HFFc6 (cell line): Measurements from ENCODE around the gene HDAC5. TPM values are rescaled to one million over a fixed set of nuclear protein-coding genes. Genes with fewer than 3 reads are reported as not detected.

Experiments
- DNase-seq: peaks from one replicate; pipeline ENCODE4 v3.0.0-alpha.2; 2018
- H3K27ac Mint-ChIP-seq: 2 replicates; pipeline ENCODE4 v1.8.0; 2020; ENCODE audit warnings: mild to moderate bottlenecking, mixed read lengths
- H3K27me3 Mint-ChIP-seq: 2 replicates; pipeline ENCODE4 v1.8.0; 2021; ENCODE audit warnings: mild to moderate bottlenecking, moderate library complexity, mixed read lengths; ENCODE audit not compliant: insufficient read depth
- H3K36me3 Mint-ChIP-seq: 2 replicates; pipeline ENCODE4 v1.8.0; 2021; ENCODE audit warnings: low read depth, mixed read lengths
- H3K4me1 Mint-ChIP-seq: 2 replicates; pipeline ENCODE4 v1.8.0; 2020; ENCODE audit warnings: low read depth, mixed read lengths
- H3K4me3 Mint-ChIP-seq: 2 replicates; pipeline ENCODE4 v1.8.0; 2020; ENCODE audit warnings: mild to moderate bottlenecking, moderate library complexity, mixed read lengths
- H3K9me3 Mint-ChIP-seq: 2 replicates; pipeline ENCODE4 v1.8.0; 2020; ENCODE audit warnings: mild to moderate bottlenecking, mixed read lengths
- total RNA-seq, 6 experiments: library from RNA; stranded (reverse); fragmentation: NEBNext Ultra II Directional; extraction: Animal tissue kit (Norgen Biotek cat#: 25700); gene quantifications; 2 replicates in 1 of 6; 3 replicates in 5 of 6; pipeline ENCODE4 v1.2.3, GENCODE V29; 2021
- TF ChIP-seq, protein P1 (sequence below): fragments of 200-600 bp; sonication (generic); IDR thresholded peaks from 2 replicates; pipeline ENCODE4 v1.5.0; 2021; ENCODE audit warnings: antibody characterized with exemption, mild to moderate bottlenecking

HDAC5 gene
- total RNA-seq, 6 experiments from 2014 or later: 63.4 to 87.4 (median 78.7) TPM

DNA sequence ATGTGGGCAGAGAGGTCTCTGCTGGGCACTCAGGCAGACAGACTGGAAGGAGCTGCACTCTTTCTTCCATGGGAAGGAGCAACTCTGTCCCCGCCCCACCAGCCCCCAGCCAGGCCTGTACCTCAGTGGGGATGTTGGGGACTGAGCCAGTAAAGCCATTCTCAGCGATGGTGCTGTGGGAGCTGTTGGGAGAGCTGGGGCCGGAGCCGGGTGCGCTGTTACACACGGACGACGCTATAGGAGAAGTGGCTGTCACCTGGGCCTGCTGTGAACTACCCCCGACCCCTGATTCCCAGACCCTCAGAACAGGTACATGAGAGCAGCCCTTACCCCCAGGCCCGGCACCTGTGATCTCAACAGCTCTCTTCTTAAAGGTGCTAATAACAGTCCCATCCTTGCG lies 31.4 kb downstream of the HDAC5 start:
- Mint-ChIP-seq H3K4me1 (peaks cover 43% of the 10 kb centered on the region), H3K4me3 (no peak overlapping the region), H3K27me3 (peaks cover 2% of the 10 kb centered on the region), H3K36me3 (peaks cover 15% of the 10 kb centered on the region), H3K27ac (no peak overlapping the region), H3K9me3 (no peaks in the 10 kb centered on the region)
- TF ChIP-seq, protein P1, sequence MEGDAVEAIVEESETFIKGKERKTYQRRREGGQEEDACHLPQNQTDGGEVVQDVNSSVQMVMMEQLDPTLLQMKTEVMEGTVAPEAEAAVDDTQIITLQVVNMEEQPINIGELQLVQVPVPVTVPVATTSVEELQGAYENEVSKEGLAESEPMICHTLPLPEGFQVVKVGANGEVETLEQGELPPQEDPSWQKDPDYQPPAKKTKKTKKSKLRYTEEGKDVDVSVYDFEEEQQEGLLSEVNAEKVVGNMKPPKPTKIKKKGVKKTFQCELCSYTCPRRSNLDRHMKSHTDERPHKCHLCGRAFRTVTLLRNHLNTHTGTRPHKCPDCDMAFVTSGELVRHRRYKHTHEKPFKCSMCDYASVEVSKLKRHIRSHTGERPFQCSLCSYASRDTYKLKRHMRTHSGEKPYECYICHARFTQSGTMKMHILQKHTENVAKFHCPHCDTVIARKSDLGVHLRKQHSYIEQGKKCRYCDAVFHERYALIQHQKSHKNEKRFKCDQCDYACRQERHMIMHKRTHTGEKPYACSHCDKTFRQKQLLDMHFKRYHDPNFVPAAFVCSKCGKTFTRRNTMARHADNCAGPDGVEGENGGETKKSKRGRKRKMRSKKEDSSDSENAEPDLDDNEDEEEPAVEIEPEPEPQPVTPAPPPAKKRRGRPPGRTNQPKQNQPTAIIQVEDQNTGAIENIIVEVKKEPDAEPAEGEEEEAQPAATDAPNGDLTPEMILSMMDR: no peak
- DNase-seq: no peak

DNA sequence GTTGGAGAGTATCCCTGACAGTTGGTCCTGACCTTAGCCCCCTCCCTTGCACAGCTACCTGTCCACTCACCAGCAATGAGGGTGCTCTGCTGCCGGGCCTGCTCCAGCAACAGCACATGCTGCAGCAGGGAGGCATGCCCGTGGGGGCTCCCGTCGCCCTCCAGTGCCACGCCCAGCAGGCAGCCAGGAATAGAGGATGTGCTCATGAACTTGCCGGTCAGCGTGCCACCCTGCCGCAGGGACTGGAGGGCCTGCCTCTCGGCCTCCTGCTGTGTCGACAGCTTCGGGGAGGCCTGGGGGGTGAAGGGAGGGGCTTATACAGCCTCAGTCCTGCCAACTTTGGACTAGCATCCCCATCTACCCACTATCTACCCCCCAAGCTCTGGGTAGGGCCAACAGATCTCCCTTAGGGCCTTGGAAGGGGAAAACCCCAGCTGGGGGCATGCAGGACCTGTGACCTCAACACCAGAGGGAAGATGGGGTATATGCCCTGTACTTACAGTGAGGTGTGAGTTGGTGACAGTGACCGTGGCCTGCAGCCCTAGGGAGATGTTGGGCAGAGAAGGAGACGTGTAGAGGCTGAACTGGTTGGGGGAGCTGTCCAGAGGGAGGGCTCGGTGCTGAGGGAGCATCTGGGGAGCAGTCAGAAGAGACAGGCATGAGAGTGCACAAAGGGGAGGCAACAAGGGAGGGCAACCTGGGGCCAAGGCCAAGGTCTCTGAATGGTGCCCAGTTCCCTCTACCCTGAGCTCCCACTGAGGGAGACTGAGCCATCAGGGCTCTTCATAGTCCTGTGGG lies 32.0 kb downstream of the HDAC5 start:
- TF ChIP-seq, protein P1: no peak
- Mint-ChIP-seq H3K4me1 (peaks cover 44% of the 10 kb centered on the region), H3K9me3 (no peaks in the 10 kb centered on the region), H3K36me3 (peaks cover 15% of the 10 kb centered on the region), H3K4me3 (no peak overlapping the region), H3K27ac (peak overlapping the region; percentile 2; the same call in 1 of the 2 replicates), H3K27me3 (peaks cover 2% of the 10 kb centered on the region)
- DNase-seq: no peak

DNA sequence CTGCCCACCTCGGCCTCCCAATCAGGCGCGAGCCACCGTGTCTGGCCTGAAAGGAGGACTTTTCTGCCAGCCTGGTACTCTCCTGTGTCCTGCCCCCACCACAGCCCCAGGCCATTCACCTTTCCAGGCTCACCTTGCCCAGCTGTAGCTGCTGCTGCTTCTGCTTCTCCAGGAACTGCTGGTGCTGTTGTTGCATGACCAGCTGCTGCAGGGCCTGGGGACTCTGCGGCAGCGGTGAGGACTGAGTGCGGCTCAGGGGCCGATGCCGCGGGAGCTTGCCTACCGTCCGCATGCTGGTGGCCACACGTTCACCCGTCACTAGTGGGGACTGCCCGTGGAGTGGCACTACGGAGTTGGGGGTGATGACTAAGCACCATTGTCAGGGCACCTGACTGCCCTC lies 35.2 kb downstream of the HDAC5 start:
- Mint-ChIP-seq H3K9me3 (no peaks in the 10 kb centered on the region), H3K4me3 (no peak overlapping the region), H3K27ac (peak overlapping the region; percentile 40), H3K36me3 (peaks cover 23% of the 10 kb centered on the region), H3K27me3 (peaks cover 2% of the 10 kb centered on the region), H3K4me1 (peaks cover 42% of the 10 kb centered on the region)
- TF ChIP-seq, protein P1: no peak
- no peak for DNase-seq

DNA sequence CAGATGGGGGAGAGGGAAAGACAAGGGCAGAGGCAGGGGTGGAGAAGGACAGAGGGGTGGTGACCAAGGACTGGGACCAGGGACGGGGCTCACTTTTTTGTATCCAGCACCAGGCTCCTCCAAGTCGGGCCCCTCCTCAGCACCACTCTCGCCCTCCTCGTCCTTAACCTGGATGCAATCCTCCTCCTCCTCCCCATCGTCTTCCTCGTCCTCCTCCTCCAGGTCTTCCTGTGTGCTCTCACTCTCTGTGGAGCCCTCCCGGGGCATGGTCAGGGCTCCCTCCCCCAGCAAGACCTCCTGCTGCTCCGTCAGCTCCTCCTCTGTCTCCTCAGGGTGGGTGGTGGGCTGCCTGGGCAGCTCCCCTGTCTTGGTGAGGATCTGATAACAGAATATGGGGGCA lies 36.1 kb downstream of the HDAC5 start:
- H3K27ac Mint-ChIP-seq: peak overlapping the region; percentile 91
- peaks cover 50% of the 10 kb centered on the region for H3K4me1 Mint-ChIP-seq
- peaks cover 30% of the 10 kb centered on the region for H3K36me3 Mint-ChIP-seq
- peaks cover 2% of the 10 kb centered on the region for H3K27me3 Mint-ChIP-seq
- DNase-seq: no peak
- H3K9me3 Mint-ChIP-seq: no peaks in the 10 kb centered on the region
- TF ChIP-seq, protein P1: no peak
- peak overlapping the region; percentile 68; the same call in 1 of the 2 replicates for H3K4me3 Mint-ChIP-seq

DNA sequence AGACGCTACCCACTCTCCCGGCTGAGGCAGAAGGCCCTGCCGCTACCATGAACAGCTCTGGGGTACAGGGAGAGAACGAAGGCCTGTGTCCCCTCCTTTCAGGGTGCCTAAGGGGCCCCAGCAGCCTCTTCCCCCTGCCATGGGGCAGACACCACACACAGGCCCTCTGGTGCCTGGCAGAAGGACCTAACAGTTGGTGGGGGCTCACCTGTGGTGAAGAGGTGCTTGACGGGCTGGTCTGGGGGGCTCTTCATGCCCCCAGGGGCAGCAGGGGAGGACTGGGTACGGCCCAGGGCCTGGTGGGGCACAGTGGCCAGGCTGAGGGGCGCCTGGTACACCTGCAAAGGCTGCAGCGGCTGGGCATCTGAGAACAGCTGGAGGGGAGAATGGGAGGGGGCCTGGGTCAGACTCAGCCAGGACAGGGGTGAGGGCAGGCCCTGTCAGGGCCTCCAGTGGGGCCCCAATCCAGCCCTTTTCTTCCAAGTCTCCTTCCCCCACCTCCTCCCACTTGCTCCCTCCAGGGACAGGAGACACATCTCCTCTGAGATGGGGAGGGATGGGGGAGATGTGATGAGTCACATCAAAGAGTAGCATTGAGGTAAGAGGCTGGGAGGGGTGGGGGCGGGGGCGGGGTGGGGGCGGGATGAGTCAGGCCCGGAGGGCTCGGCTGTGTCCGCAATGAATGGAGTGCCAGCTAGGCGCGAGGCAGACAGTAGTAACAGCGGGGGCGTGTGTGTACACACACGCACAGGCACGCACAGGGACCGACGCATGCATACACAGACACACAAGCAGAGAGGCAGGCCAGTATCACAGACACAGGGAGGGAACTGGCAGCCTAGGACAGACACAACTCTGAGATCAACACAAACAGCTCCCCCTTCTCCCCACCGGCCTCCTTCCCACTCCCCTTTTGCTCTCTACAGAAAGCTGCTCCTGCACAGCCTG lies 36.8 kb downstream of the HDAC5 start:
- Mint-ChIP-seq H3K27ac (peak overlapping the region; percentile 91), H3K4me3 (peak overlapping the region; percentile 68), H3K36me3 (peaks cover 34% of the 10 kb centered on the region), H3K27me3 (peaks cover 6% of the 10 kb centered on the region), H3K9me3 (no peaks in the 10 kb centered on the region), H3K4me1 (peaks cover 57% of the 10 kb centered on the region)
- peak; percentile 94 for DNase-seq
- TF ChIP-seq, protein P1: no peak
